Cardiac fibroblast (primary cell): Measurements from ENCODE around the gene BEND6.

Experiments
- DNase-seq, 2 donors: peaks; one replicate each; pipeline versions ENCODE4 v3.0.0 to v3.0.0-alpha.2; 2010; ENCODE audit warnings: low read depth in 2 of 2
- H3K4me3 ChIP-seq, 2 donors: replicated peaks in 1 of 2; 1 replicate in 1 of 2; 2 replicates in 1 of 2; pipeline ENCODE4 v1.5.1; 2011; ENCODE audit warnings: low read depth in 2 of 2, low read length in 2 of 2, mild to moderate bottlenecking in 2 of 2, moderate library complexity in 1 of 2
- TF ChIP-seq, protein P1 (sequence below): IDR thresholded peaks from one replicate; pipeline ENCODE4 v1.5.1; 2011; ENCODE audit warnings: low read depth, mild to moderate bottlenecking, low read length, inconsistent platforms

The BEND6 gene, protein sequence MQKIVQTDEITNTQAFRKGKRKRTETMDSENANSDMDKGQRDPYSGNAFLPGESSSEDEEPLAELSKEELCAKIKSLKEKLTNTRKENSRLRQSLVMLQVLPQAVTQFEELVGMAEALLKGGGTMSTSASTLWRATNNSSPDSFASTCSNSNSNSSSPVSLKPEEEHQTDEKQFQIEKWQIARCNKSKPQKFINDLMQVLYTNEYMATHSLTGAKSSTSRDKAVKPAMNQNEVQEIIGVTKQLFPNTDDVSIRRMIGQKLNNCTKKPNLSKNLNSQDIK

DNA sequence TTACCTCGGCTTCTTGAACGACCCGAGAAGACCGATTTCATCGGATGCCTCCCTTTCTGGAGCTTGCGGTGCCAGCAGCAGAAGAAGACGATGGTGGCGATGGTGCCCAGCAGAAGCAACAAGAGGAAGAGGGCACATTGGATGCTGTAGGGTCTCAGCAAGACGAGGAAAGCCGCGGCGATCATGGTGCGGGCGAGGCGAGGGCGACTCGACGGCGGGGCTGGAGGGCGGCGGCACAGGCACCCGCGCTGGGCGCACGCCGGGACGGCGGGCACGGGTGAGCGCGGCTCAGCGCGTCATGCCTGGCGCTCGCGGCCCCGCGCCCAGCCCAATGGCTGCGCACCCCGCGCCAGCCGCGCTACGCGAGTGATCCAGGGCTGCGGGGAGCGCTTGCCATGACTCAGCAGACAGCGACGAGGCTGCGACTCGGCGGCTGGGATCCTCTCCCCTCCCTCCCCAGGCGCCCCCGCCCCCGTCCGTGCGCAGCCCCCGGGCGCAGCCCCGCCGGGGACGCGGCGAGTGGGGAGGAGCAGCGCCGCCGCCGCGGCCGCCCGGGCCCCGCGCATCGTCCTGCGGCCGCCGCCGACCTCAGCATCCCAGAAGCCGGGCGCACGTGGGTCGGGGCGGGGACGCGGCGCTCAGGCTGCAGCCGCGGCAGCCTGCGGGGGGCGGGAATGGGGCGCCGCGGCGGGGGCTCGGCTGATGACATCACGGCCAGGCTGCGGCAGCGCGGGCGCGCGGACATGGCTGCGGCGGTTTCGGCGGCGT lies at the start of gene BEND6:
Gene BEND6, plus strand, starts transcription at position 705 of the 768 bp plus-strand sequence. CDS start 26,704 bp downstream, outside the sequence.
- TF ChIP-seq, protein P1, sequence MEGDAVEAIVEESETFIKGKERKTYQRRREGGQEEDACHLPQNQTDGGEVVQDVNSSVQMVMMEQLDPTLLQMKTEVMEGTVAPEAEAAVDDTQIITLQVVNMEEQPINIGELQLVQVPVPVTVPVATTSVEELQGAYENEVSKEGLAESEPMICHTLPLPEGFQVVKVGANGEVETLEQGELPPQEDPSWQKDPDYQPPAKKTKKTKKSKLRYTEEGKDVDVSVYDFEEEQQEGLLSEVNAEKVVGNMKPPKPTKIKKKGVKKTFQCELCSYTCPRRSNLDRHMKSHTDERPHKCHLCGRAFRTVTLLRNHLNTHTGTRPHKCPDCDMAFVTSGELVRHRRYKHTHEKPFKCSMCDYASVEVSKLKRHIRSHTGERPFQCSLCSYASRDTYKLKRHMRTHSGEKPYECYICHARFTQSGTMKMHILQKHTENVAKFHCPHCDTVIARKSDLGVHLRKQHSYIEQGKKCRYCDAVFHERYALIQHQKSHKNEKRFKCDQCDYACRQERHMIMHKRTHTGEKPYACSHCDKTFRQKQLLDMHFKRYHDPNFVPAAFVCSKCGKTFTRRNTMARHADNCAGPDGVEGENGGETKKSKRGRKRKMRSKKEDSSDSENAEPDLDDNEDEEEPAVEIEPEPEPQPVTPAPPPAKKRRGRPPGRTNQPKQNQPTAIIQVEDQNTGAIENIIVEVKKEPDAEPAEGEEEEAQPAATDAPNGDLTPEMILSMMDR: no peak
- H3K4me3 ChIP-seq: peak within 1 kb of the TSS; percentile 85 to 88
- peak; percentile 78 to 87 for DNase-seq

DNA sequence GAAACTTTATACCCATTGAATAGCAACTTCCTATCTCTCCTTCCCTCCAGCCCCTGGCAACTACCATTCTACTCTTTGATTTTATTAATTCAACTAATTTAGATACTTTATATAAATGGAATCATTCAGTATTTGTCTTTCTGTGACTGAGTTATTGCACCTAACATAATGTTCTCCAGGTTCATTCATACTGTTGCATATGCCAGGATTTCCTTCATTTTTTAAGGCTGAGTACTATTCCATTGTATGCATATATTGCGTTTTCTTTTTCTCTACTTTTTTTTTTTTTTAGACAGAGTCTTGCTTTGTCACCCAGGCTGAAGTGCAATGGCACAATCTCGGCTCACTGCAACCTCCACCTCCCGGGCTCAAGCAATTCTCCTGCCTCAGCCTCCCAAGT lies 49.5 kb upstream of the BEND6 start:
- TF ChIP-seq, protein P1: no peak
- no peak overlapping the region for H3K4me3 ChIP-seq
- DNase-seq: no peak

DNA sequence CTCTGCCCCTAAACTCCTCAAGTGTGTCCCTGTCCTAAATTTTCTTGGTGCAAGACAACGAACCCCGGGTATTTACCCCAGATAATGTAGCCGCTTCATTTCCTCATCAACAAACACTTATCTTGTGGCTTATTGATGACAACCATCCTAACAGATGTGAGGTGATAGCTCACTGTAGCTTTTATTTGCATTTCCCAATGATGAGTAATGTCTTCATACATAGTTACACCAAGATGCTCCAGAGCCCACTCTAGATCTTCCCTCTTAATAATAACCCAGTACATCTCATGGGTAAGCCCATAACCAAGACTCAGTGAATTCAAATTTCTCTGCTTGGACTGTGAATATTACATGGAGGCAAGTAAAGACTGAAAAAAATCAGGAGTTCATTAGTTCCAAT lies 48.2 kb upstream of the BEND6 start:
- TF ChIP-seq, protein P1: no peak
- peak in 1 of 2 donors; percentile 39 for DNase-seq
- no peak overlapping the region for H3K4me3 ChIP-seq

DNA sequence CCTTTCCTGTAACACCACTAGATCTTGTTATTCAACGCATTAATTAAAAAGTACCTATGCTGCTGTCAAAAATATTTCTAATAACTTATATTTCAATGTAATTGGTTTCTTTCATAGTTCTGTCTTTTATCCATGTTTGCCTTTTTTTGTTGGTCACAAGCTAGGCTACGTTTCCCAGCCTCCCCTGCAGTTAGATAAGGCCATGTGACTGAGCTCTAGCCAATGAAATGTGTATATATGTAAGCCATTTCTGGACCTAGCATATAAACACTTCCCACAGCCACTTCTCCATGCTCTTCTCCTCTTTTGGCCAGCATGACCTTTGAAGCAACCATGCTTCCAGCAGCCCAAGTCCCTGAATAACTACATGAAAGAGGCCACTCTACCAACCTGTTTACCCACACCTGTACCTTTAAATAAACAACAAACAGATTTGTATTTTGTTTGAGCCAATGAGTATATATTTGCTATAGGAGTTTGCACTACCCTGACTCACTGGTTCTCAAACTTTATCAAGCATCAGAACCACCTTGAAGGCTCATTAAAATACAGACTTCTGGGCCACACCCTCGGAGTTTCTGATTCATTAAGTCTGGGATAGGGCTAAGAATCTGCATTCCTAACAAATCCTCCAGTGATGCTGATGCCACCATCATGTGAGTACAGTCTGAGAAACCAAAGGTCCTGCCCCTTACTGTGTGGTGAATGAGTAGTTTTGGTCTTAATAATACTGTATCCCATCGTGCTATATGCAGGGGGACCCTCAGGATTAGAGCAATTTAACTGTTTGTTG lies 45.6 kb upstream of the BEND6 start:
- peak in 1 of 2 donors; percentile 35 for DNase-seq
- H3K4me3 ChIP-seq: no peak overlapping the region
- TF ChIP-seq, protein P1: no peak

DNA sequence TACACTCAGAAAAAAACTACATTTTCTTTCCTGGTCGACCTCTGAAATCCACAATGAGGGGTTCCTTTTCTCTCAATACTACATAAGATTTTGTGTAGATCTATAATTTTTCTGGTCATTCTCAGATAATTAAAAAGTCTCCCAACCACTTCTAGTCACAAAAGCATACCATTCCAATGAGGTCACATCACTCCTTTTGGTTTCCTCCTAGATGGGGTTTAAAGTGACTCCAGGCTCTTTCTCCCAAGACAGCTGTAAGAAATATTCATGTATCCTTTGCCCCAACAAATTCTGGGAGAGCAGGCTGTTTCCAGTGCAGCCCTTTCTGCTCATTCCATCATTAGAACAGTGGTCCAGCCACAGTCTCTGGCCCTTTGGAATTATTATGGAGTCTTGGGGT lies 43.1 kb upstream of the BEND6 start:
- TF ChIP-seq, protein P1: no peak
- DNase-seq: peak; percentile 66 to 76
- H3K4me3 ChIP-seq: no peak overlapping the region

DNA sequence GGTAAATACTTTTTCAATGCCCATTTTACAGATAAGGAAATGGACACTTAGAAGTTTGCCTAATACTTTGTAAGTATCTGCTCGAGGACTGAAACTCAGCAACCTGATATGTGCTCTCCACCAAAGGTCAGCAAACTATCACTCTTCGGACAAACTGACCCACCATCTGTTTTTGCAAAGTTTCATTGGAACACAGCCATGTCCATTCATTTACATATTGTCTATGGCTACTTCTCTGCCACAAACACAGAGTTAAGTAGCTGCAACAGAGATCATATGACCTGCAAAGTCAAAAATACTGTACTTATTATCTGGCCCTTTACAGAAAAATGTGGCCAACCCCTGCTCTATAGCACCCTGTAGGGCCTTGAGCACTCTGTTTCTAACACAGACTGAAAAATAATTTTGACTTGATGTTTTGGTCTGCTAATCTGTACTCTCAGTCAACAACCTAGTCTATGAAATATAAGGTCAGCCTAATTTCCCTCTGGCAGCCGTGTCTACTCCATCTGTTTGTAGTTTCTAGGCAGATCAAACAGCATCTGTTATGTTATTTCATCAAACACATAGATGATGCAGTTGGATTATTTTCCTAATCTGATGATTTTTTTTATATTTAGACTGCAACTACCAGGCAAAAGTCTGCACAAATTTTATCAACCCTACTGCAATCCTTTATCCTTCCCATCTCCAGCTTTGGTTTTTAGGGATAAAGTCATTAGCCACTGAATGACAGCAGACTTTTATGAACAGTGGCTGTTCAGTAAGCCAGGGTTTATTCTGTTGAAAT lies 41.4 kb upstream of the BEND6 start:
- DNase-seq: no peak
- TF ChIP-seq, protein P1: no peak

More for the DNA sequence above, 41.4 kb upstream of the BEND6 start:
- no peak overlapping the region for H3K4me3 ChIP-seq
